H1 (cell line): ENCODE results near the gene PDE1C. TPM values are rescaled to one million over a fixed set of nuclear protein-coding genes. Genes with fewer than 3 reads are reported as not detected.

ENCODE experiments used
- CTCF ChIA-PET: fragments of 300-600 bp; sonication (Branson Sonifier 250); formaldehyde crosslinking; loops from one replicate; lab custom pipeline; 2021; ENCODE audit not compliant: partially characterized antibody; lab: Charles Lee
- POLR2A ChIA-PET: fragments of 300-600 bp; sonication (Branson Sonifier 250); formaldehyde crosslinking; loops from one replicate; lab custom pipeline; 2021; ENCODE audit warnings: inconsistent platforms; ENCODE audit not compliant: partially characterized antibody; lab: Charles Lee
- DNase-seq, 2 experiments: peaks; one replicate each; pipeline versions ENCODE4 v3.0.0 to v3.0.0-alpha.2; 2010 to 2022; ENCODE audit warnings: low spot score in 2 of 2, low read depth in 1 of 2, mixed read lengths in 1 of 2
- FAIRE-seq: peaks from 2 replicates; lab custom pipeline; 2011; peaks lifted over from hg19 to GRCh38; lab: Jason Lieb, UNC
- H2AFZ ChIP-seq: 2 replicates; pipeline ENCODE4 v1.8.1; 2012; ENCODE audit warnings: low read length, inconsistent platforms
- H2AK5ac ChIP-seq: 2 replicates; pipeline ENCODE4 v1.6.1; 2013; ENCODE audit warnings: low read depth, low read length
- H2BK120ac ChIP-seq: replicated peaks from 2 replicates; pipeline ENCODE3; 2013; ENCODE audit warnings: low read depth, low read length, inconsistent platforms
- H2BK12ac ChIP-seq: 2 replicates; pipeline ENCODE4 v1.6.1; 2013; ENCODE audit warnings: low read depth, low read length
- H2BK15ac ChIP-seq: 2 replicates; pipeline ENCODE4 v1.6.1; 2013; ENCODE audit warnings: low read length
- H2BK20ac ChIP-seq: 2 replicates; pipeline ENCODE4 v1.6.1; 2013; ENCODE audit warnings: low read length
- H2BK5ac ChIP-seq: 2 replicates; pipeline ENCODE4 v1.6.1; 2013; ENCODE audit warnings: low read depth, low read length
- H3K14ac ChIP-seq: 2 replicates; pipeline ENCODE4 v1.6.1; 2013; ENCODE audit warnings: inconsistent platforms; ENCODE audit not compliant: insufficient read length
- H3K18ac ChIP-seq: 2 replicates; pipeline ENCODE4 v1.6.1; 2013; ENCODE audit warnings: low read length; ENCODE audit errors: extremely low read depth
- H3K23ac ChIP-seq: 2 replicates; pipeline ENCODE4 v1.6.1; 2013; ENCODE audit warnings: inconsistent platforms; ENCODE audit not compliant: insufficient read length
- H3K23me2 ChIP-seq: 2 replicates; pipeline ENCODE4 v1.6.1; 2013; ENCODE audit warnings: low read depth, low read length
- H3K27ac ChIP-seq: 2 replicates; pipeline ENCODE4 v1.6.1; 2011; ENCODE audit warnings: low read depth, low read length, inconsistent platforms
- H3K27me3 ChIP-seq, 4 experiments: replicated peaks in 1 of 4; 1 replicate in 1 of 4; 2 replicates in 3 of 4; pipeline versions ENCODE4 v1.6.1 to v1.8.1; 2011 to 2013; ENCODE audit warnings: low read length in 3 of 4, mild to moderate bottlenecking in 3 of 4, inconsistent platforms in 2 of 4, mixed read lengths in 2 of 4, moderate library complexity in 1 of 4; ENCODE audit not compliant: control insufficient read depth in 3 of 4, insufficient read depth in 3 of 4; ENCODE audit errors: extremely low read depth in 1 of 4
- H3K36me3 ChIP-seq, 4 experiments: 2 replicates each; pipeline versions ENCODE4 v1.6.1 to v1.8.1; 2011 to 2013; ENCODE audit warnings: mild to moderate bottlenecking in 4 of 4, low read length in 3 of 4, moderate library complexity in 2 of 4, control low read depth in 1 of 4, inconsistent platforms in 1 of 4; ENCODE audit not compliant: insufficient read depth in 4 of 4, control insufficient read depth in 2 of 4
- H3K4ac ChIP-seq: replicated peaks from 2 replicates; pipeline ENCODE3; 2013; ENCODE audit warnings: low read length, low read depth, mixed read lengths, inconsistent platforms; ENCODE audit not compliant: insufficient read length
- H3K4me1 ChIP-seq, 4 experiments: replicated peaks in 1 of 4; 1 replicate in 1 of 4; 2 replicates in 3 of 4; pipeline versions ENCODE4 v1.6.1 to v1.8.1; 2011 to 2013; ENCODE audit warnings: low read length in 3 of 4, inconsistent platforms in 2 of 4, mixed read lengths in 1 of 4; ENCODE audit not compliant: insufficient read depth in 4 of 4, control insufficient read depth in 3 of 4
- H3K4me2 ChIP-seq, 2 experiments: 2 replicates each; pipeline versions ENCODE4 v1.6.1 to v1.8.1; 2011 to 2013; ENCODE audit warnings: low read depth in 2 of 2, low read length in 2 of 2, control low read depth in 1 of 2, inconsistent platforms in 1 of 2, mild to moderate bottlenecking in 1 of 2; ENCODE audit not compliant: insufficient read depth in 1 of 2
- H3K4me3 ChIP-seq, 4 experiments: fragments of 200-600, 300-600 bp in 1 of 4; sonication (generic), shearing (Covaris generic), sonication (Bioruptor Twin) in 1 of 4; 2 replicates each; pipeline versions ENCODE4 v1.5.1 to v1.8.1; 2011 to 2016; ENCODE audit warnings: low read length in 4 of 4, low read depth in 3 of 4, control low read depth in 2 of 4, inconsistent platforms in 2 of 4, mild to moderate bottlenecking in 2 of 4, mixed read lengths in 1 of 4, moderate library complexity in 1 of 4; ENCODE audit not compliant: insufficient read depth in 2 of 4; ENCODE audit errors: extremely low read depth in 1 of 4
- H3K56ac ChIP-seq: replicated peaks from 2 replicates; pipeline ENCODE3; 2013; ENCODE audit warnings: low read depth, mild to moderate bottlenecking, mixed read lengths, low read length, inconsistent platforms; ENCODE audit not compliant: insufficient read length
- H3K79me1 ChIP-seq: 2 replicates; pipeline ENCODE4 v1.6.1; 2013; ENCODE audit warnings: low read depth, low read length, control low read depth
- H3K79me2 ChIP-seq, 2 experiments: 2 replicates each; pipeline versions ENCODE4 v1.6.1 to v1.8.1; 2012 to 2013; ENCODE audit warnings: low read length in 2 of 2, mild to moderate bottlenecking in 2 of 2, inconsistent platforms in 1 of 2; ENCODE audit not compliant: insufficient read depth in 2 of 2, control insufficient read depth in 1 of 2
- H3K9ac ChIP-seq, 4 experiments: replicated peaks in 1 of 4; 1 replicate in 1 of 4; 2 replicates in 3 of 4; pipeline versions ENCODE4 v1.6.1 to v1.8.1; 2011 to 2013; ENCODE audit warnings: low read depth in 3 of 4, low read length in 3 of 4, control low read depth in 2 of 4, mild to moderate bottlenecking in 2 of 4, moderate library complexity in 2 of 4, inconsistent platforms in 1 of 4; ENCODE audit errors: extremely low read depth in 1 of 4
- H3K9me3 ChIP-seq, 2 experiments: 2 replicates each; pipeline versions ENCODE4 v1.6.1 to v1.8.1; 2012 to 2013; ENCODE audit warnings: mild to moderate bottlenecking in 2 of 2, moderate library complexity in 2 of 2, control low read depth in 1 of 2, inconsistent platforms in 1 of 2, low read depth in 1 of 2, low read length in 1 of 2, mixed read lengths in 1 of 2; ENCODE audit not compliant: insufficient read depth in 2 of 2
- H4K20me1 ChIP-seq, 2 experiments: replicated peaks in 1 of 2; 2 replicates each; pipeline versions ENCODE3 to v1.8.1; 2011 to 2013; ENCODE audit warnings: inconsistent platforms in 2 of 2, low read length in 2 of 2, mild to moderate bottlenecking in 1 of 2; ENCODE audit not compliant: insufficient read depth in 2 of 2, control insufficient read depth in 1 of 2
- H4K5ac ChIP-seq: 2 replicates; pipeline ENCODE4 v1.6.1; 2013; ENCODE audit warnings: low read length, low read depth, mixed read lengths, inconsistent platforms; ENCODE audit not compliant: insufficient read length
- H4K8ac ChIP-seq: 2 replicates; pipeline ENCODE4 v1.8.0; 2013; ENCODE audit warnings: mild to moderate bottlenecking, moderate library complexity, low read length, inconsistent platforms; ENCODE audit not compliant: insufficient read depth; ENCODE audit errors: extremely low read depth
- H4K91ac ChIP-seq: replicated peaks from 2 replicates; pipeline ENCODE3; 2013; ENCODE audit warnings: low read length, mixed read lengths, inconsistent platforms; ENCODE audit not compliant: insufficient read length
- RFX5 ChIP-seq: IDR thresholded peaks from 2 replicates; pipeline ENCODE4 v1.6.1; 2011; ENCODE audit warnings: low read depth, low read length, improper control_type of control experiment, borderline replicate concordance
- WGBS, 2 experiments: shearing (Covaris generic) in 1 of 2; methylation state at CpG; one replicate each; pipeline versions ENCODE4 v1.1.6 to v1.1.7; 2013 to 2015; ENCODE audit warnings: low lambda C conversion rate in 2 of 2, mixed read lengths in 2 of 2, inconsistent platforms in 1 of 2, low coverage in 1 of 2, missing lambda C conversion rate in 1 of 2; ENCODE audit not compliant: insufficient replicate concordance in 2 of 2, insufficient coverage in 1 of 2, insufficient read length in 1 of 2; ENCODE audit errors: extremely low coverage in 1 of 2, missing lambda C conversion rate in 1 of 2; 5-methylcytosine and 5-hydroxymethylcytosine counted together
- polyA plus RNA-seq, 7 experiments: library from polyadenylated mRNA; depleted of rRNA in 3 of 7; stranded (reverse) in 5 of 7; unstranded in 2 of 7; fragments of >200 nt in 5 of 7; fragments of 200-250 nt in 2 of 7; gene quantifications; 1 replicate in 5 of 7; 2 replicates in 1 of 7; 4 replicates in 1 of 7; pipeline versions ENCODE4 v1.2.1 to v1.2.3, GENCODE V29; 2011 to 2013; ENCODE audit warnings: missing spikeins in 2 of 7, mixed read lengths in 2 of 7
- total RNA-seq: library from RNA; stranded (reverse); fragmentation: NEBNext Ultra II Directional; extraction: Animal tissue kit (Norgen Biotek cat#: 25700); gene quantifications from 2 replicates; pipeline ENCODE4 v1.2.1, GENCODE V29; 2021

Gene PDE1C
- total and polyA plus RNA-seq, 2 of the 8 experiments (the other 6 are each of a cell fraction or from before 2014, with no cell fraction given), result 0.11 to 1.1 TPM

DNA sequence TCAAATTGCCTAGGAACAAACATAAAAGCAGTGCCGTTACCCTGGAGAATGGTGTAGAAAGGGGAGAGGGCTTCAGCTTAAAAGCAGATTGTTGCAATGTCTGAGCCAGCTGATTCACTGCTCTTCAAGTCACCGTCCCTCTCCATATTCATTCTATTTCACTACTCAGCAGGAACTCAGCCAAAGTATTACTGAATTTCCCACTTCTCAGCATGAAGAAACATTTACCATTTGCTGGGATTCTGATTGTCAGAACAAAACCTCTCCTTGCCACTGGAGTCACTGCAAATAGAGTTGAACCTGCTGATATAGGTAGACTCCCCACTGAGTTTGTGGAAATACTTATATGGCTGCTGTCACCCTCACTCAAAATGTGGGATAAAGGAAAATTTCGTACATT lies 311.5 kb downstream of the PDE1C start:
- Histone ChIP-seq H3K14ac (no peak overlapping the region), H4K91ac (no peak overlapping the region), H2BK20ac (no peak overlapping the region), H4K20me1 (peaks cover 0 to 2% of the 10 kb centered on the region in 2 experiments), H3K23me2 (no peaks in the 10 kb centered on the region; the same call in 1 of the 2 replicates), H4K8ac (no peak overlapping the region), H3K36me3 (no peaks in the 10 kb centered on the region), H3K4ac (no peak overlapping the region), H4K5ac (no peak overlapping the region), H2AK5ac (no peak overlapping the region), H3K79me1 (no peaks in the 10 kb centered on the region), H2BK15ac (no peak overlapping the region), H2AFZ (no peak overlapping the region), H2BK5ac (no peak overlapping the region), H3K4me2 (no peak overlapping the region), H3K4me1 (no peaks in the 10 kb centered on the region), H3K27ac (no peak overlapping the region), H3K27me3 (peaks cover 24 to 60% (median 40%) of the 10 kb centered on the region in 4 experiments), H2BK120ac (no peak overlapping the region), H3K23ac (no peak overlapping the region), H3K56ac (no peak overlapping the region), H3K18ac (no peak overlapping the region), H3K9me3 (no peaks in the 10 kb centered on the region), H3K9ac (no peak overlapping the region), H2BK12ac (no peak overlapping the region), H3K4me3 (no peak overlapping the region), H3K79me2 (no peaks in the 10 kb centered on the region)
- DNase-seq (no peak), FAIRE-seq (no peak)
- 72% methylated on average over 3 of the region's 3 CpGs; no CpG with 5 or more reads in 1 of the 2 experiments for WGBS, 2 experiments
- ChIA-PET CTCF (no interaction called here), POLR2A (no interaction called here)
- no peak for TF ChIP-seq RFX5
